HG02763 (cell line): ENCODE data around the gene TBRG1.
"Not testable (repeated sequence)": the region's sequence is repeated elsewhere in the genome, so short reads cannot be mapped to it uniquely, and the experiment has no call there.

Experiments used
- ATAC-seq: cut with Tn5 transposase; IDR thresholded peaks from one replicate; pipeline ENCODE4 v1.9.1; 2021; ENCODE audit warnings: mild to moderate bottlenecking, moderate library complexity; ENCODE audit not compliant: unreplicated experiment

The TBRG1 gene, protein sequence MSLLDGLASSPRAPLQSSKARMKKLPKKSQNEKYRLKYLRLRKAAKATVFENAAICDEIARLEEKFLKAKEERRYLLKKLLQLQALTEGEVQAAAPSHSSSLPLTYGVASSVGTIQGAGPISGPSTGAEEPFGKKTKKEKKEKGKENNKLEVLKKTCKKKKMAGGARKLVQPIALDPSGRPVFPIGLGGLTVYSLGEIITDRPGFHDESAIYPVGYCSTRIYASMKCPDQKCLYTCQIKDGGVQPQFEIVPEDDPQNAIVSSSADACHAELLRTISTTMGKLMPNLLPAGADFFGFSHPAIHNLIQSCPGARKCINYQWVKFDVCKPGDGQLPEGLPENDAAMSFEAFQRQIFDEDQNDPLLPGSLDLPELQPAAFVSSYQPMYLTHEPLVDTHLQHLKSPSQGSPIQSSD

DNA sequence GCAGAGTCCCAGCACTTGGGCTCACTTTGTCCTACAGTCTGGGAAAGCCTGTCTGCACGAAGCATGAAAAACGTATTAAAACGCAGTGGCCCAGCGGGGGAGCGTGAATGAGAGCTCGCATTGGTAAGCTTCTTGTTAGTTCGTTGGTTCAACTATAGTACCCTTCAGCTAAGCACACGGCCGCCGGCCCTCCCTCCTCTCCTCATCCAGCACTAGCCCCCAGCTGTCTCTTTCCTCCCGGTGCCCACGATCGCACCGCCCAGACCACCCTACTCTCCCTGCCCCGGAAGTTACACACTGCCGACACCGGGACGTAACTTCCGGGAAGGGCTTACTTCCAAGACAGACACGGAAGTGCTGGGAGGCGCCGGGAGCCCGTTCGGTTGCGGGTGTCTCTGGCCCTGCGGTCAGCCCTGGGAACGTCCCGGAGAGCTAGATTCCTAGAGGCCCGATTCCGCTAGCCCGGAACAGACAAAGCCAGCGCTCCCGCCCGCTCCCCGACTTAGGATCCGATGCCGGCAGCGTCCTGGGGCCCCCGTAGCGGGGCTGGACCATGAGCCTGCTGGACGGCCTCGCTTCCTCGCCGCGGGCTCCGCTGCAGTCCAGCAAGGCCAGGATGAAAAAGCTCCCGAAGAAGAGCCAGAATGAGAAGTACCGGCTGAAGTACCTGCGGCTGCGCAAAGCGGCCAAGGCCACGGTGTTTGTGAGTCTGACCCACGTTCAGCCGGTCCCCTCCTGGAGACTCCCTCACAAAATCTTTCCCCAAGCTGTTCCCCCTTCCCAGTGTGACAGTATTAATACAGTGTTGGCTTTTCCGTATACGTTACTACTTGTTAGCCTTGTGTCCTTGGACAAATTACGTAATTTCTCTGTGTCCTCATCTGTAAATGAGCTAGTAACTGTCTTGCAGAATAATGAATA, at the start of gene TBRG1:
Gene TBRG1, plus strand, starts transcription at position 334 of the 921 bp plus-strand sequence. Its CDS starts 220 bp downstream, at position 554.
- peak; percentile 99 for ATAC-seq

DNA sequence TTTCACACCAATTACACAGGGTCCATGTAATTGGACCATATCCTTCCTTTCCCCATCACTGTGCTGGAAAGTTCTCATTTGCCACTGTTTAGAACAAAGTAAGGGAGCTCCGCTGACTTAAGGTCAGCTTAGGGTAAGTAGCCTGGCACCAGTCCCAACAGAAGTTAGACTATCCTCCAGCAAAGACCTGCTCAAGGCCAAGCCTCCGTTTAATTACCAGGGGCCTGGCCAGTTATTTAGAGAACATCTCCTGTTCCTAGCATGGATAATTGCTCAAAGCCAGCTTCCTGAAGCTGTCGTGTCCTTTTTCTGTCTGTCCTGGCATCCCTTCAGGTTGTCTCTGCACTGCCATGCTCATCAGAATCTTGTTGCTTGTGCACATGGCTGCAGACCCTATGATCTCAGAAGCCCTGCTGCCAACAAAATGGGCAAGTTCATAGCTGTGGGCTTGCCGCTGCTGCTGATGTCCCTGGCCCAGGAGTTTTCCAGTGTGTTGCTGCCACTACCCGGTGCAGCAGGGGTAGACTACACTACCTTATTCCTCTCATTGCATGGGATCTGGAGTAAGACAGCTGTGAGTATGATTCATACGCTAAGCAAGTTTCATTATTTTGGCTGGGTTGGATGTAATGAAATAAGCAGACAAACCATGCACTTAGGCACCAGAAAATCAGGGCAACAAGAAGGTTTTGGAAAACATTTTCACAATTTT, 44.8 kb upstream of the TBRG1 start:
- no peak for ATAC-seq

DNA sequence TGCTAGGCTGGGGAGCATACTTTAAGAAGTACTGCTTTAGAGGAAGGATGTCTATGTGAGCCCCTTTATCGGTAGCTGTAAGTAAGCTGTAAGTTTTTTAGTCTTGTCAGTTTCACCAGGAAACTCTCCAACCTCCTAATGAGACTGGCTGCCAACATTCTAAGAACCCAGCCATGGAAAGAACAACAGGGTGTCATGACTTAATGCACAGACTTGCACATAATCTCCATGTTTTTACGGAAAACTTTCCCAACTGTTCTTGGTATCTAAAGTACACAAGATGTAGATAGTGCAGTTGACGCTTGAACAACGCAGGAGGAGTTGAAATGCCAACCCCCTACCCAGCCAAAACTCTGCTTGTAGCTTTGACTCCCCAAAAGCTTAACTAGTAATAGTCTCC, 43.9 kb upstream of the TBRG1 start:
- ATAC-seq = no peak

DNA sequence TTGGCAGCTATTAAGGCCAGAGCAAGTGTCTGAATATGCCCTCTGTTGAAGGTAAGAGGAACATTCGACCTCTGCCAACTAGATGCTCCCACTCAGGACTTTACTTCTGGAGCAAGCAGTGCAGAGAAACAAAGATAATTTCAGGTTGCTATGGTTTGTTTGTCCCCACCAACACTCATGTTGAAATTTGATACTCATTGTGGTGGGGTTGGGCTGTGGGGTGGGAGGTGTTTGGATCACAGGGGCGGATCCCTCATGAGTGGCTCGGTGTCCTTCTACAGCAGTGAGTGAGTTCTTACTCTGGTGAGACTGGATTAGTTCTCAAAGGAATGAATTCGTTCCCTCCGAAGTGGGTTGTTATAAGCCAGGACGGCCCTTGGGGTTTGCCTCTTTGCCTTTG, 40.8 kb upstream of the TBRG1 start:
- ATAC-seq = no peak

DNA sequence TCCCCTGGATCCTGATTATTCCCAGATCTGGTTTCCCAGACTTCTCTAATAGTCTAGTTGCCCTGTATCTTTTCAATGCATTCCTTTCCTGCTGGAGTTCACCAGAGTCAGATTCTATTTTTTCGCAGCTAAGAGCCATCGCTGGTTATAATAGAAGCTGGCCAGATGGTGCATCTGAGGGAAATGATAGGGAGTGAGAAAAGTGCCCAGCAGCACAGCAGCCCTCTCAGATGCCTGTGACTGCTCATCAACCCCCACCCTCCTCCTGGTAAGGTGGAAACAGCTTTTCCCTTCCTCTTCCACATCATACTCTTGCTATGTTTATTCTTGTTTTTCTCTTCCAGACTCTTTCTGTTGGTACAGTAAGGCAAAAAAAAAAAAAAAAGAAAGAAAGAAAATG, 40.1 kb upstream of the TBRG1 start:
- no peak for ATAC-seq

DNA sequence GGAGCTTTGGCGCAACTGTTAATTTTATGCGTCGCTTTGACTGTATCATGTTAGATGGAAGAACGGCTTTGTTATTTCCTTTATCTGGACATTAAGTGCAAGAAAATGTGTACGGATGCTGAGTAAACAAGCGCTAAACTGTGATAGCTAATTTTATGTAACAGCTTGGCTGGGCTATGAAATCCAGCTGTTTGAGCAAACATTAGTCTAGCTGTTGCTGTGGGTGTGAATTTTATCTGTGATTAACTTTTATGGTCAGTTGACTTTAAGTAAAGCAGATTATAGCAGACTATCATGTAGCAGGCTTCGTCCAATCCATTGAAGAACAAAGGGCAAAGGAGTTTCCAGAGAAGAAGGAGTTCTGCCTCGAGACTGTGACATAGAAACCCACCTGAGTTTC, 38.9 kb upstream of the TBRG1 start:
- no peak for ATAC-seq

DNA sequence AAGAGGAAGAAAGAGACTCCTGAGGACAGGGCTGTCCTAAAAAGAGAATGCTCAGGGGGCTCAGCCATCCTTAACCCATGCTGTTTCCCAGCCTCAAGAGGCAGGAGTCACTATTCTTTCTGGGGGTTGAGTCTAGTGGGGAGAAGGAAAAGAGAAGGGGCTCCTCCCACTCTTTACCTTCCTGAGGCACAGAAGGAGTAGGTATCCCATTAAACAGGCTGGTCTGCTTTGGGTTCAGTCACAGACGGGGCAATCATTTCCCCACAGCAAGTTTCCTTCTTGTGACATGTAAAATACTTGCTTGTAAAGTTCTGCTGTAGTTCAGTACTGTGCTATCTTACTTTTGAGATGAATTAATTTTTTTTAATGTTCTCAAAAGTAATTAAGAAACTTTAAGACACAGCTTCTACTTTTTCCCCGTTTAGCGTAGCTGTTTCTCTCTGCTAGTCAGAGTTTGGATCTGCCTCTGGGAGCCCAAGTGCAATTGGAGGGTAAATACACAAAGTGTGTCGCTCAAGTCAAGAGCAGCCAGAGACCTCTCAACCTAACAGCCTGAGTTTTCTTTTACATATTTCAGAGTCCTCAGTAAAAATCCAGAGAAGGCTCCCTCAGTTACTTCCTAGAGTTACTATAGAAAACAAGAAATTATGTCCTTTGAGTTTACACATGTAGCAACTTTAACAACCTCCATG, 37.8 kb upstream of the TBRG1 start:
- ATAC-seq = no peak

DNA sequence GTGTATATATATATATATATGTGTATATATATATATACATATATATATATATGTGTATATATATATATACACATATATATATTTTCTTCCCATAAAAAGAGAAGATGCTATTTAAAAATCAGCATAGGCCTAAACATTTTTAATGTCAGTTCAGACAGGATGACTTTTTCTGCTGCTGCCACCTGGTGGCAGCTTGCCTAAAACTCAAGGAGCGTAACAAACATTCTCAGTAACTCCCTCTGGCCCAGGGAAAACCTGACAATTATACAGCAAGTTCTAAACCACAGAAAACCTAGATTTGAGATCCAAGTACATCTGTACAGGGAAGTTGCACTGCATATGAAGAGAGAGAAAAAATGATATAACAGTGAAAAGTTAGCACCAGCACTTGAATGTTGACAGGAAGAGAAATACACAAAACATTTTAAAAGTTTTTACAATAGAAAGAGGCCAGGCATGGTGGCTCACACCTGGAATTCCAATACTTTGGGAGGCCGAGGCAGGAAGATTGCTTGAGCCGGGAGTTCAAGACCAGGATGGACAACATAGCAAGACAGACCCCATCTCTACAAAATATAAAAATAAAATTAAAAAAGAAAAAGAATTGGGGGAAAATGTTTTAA, 36.3 kb upstream of the TBRG1 start:
- no peak for ATAC-seq

DNA sequence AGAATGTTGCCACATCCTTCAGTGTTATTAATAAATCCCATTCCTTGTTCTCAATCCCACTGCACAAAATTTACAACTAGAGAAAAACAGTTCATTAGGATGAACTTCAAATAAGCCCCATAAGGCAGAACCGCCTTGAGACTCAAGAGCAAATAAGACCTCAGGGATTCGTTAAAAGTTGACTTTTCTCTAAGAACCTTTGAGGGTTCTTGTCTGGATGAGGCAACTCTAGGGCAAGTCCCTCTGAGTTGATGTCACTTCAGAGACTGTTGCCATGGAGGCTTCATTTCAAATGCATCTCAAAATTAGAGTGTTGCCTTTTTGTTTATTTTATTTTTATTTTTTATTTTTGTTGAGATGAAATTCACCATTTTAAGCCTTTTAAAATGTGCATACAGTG, 31.2 kb upstream of the TBRG1 start:
- ATAC-seq = no peak

DNA sequence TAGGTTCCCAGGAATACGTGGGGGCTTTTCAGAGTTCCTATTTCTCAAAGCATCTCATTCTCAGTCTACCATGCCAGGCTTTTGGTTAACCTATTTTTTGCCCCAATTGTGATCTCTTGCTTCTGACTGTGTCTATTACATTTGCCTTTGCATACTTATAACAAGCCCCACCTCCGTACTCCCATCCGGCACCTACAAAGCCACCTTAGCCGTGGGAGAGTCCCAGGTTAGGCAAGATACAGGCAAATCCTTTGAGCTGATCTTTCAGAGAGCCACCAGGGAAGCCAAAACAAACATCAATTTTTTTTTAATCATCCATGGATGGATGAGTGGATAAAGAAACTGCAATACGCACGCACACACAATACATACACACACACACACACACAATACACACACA, 30.0 kb upstream of the TBRG1 start:
- ATAC-seq = no peak

DNA sequence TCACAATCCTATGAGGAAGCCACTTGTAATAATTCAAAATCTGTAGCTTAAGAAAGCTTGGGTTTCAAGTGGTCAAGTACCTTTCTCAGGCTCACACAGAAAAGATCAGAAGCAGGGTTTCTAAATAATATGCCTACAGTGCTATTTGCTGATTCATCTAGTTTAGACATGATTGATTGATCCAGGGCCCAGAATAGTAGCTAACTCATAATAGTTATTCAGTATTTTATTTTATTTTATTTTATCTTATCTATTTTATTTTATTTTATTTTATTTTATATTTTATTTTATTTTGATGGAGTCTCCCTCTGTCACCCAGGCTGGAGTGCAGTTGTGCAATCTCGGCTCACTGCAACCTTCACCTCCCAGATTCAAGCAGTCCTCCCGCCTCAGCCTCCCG, 27.4 kb upstream of the TBRG1 start:
- no peak for ATAC-seq

DNA sequence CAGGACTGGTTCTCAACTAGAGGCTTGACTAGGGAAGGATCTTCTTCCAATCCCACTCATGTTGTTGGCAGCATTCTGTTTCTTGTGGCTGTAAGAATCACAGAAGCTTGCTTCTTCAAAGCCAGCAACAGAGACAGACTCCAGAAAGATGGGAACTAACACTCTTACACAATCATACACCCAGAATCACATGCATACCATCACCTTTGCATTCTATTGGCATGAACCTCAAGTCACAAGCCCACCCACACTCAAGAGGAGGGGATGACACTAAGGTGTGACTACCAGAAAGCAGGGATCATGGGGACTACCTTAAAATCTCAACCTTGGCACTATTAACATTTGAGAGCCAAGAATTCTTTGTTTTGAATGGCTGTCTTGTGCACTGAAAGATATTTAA, 25.0 kb upstream of the TBRG1 start:
- ATAC-seq = no peak

DNA sequence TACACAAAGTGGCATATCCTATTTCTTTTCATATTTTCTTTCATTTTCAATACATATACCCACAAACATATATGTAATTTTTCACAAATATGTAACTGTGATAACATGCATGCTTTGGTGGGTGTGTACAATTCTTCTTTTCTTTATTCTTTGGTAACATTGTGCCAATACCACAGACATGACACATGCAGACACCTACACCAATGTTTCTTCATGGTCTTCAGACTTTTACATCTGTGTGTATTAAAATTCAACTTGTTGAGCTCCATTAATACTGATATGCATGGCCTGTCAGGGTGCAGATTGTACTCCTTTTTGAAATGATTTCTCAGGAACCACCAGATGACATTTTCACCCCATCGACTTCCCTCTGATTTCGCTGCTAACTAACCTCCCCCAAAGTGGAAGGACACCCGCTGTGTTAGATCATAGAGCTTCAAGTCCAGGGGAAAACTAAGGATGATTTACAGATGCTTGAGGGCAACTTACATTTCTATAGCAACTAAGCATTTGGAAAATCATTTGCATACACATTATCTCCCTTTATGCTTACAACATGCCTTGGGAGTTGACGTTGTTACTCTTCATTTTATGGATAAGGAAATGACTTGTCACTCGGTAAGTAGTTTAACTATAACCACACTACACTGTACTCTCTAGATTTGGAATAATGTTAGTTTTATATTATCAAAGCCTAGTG, 21.9 kb upstream of the TBRG1 start:
- no peak for ATAC-seq

DNA sequence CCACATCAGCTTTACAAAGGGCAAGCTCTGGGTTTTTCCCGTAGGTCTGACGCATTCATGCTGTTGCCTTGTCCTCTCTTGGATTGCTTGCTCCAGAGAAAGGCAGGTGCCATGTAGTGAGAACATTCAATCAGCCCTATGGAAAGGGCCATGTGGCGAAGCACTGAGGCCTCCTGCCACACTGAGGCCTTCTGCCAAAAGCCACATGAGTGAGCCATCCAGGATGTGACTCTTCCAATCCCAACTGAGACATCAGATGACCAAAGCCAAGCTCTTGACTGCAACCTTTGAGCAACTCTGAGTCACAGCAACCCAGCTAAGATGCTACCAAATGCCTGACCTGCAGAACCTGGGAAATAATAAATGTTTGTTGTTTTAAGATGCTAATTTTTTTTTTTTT, 20.5 kb upstream of the TBRG1 start:
- ATAC-seq = no peak

DNA sequence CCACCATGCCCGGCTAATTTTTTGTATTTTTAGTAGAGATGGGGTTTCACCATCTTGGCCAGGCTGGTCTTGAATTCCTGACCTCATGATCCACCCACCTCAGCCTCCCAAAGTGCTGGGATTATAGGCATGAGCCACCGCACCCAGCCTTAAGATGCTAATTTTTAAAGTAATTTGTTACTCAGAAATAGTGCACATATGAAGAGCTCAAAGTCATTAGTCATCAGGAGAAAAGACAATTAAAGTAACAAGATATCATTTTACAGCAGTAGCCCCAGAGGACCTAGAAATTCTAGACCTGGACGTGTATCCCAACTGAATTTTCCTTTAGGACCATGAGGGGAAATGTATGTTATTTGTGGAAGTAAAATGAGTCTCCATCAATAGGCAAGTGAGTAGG, 19.9 kb upstream of the TBRG1 start:
- not testable (repeated sequence) for ATAC-seq

DNA sequence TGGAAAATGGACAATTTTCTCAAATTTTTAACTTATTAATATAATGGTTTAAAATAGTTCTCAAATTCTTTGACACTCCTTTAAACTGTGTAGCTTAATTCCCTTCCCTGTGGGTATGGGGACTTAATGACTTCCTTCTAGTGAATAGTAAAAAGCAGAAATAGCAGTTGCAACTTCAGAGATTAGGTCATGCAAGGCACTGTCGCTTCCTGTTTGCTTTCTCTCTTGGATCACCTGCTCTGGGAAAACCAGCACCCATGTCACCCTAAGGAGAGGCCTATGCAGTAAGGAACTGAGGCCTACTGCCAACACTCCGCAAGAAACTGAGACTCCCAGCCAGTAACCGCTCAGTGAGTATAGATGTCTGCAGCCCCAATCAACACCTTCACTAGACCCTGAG, 16.9 kb upstream of the TBRG1 start:
- no peak for ATAC-seq

DNA sequence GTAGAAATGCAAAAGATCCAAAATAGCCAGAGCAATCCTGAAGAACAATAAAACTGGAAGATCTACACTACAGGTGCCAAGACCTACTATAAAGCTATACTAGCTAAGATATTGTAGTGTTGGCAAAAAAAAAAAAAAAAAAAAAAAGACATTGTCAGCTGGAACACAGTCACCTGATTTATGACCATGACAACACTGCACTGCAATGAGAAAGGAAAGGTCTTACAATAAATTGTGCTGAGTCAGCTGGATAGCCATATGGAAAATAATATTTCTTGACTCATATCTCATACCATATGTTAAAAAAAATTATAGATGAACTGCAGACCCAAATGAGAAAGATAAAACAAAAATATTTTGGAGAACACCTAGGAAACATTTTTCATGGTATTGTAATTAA, 14.5 kb upstream of the TBRG1 start:
- no peak for ATAC-seq

DNA sequence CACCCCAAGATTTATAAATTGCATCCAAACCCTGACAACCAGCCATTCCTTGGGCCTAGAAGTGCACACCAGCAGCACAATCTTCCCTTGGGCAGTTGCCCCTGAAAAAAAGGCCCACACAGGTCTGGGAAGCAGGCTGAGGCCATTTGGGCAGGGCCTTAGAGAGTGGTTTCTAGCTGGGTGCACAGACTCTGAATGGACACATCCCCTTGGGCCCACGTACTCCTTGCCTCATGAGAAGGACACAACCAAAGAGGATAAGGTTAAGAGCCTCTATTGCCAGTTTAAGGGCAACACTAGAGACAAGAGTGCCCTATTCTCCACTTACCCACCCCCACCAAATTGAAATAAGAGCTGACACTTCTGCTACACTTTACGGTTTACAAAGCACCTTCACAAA, 12.4 kb upstream of the TBRG1 start:
- no peak for ATAC-seq

DNA sequence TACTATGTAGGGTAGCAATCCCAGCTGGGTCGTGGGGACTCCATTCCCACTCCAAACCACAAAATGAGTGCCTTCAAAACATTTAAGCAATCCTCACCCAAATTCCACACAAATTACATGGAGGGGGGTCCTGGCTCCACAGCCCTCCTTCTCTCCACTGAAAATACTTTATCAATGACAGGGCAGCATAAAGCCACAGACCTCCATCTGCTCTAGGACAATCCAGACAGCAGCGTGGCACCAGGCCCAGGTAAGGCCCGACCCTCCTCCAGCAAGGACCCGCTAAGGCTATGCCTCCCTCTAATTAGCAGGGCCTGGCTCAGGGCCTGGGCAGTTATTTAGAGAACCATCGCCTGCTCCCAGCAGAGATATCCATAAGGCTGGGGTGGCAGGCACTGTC, 11.6 kb upstream of the TBRG1 start, which contains the start of gene PANX3:
Gene PANX3, plus strand, starts transcription at position 365 of the 400 bp plus-strand sequence. CDS start 129 bp downstream, outside the sequence.
- ATAC-seq = no peak

DNA sequence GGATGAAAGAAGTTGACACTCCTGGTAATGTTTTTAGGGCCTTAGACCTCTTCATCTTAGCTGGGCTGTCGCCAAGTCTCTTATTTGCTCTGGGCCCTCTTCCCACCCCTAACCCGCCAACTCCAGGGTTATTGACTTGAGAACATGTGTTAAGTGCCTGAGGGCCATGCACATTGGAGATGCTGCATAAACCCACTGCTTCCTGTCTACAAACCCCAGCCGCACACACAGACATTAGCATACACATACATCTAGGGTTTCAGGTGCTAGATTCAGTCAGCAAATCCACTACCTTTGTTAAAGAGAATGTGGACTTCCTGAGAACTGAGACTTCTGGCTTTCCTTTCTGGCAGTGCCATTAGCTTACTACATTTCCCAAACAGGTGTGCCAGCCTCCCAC, 10.6 kb upstream of the TBRG1 start:
- ATAC-seq = no peak
